Astrocyte of the hippocampus (primary cell): Measurements from ENCODE around the gene PRDM16.

Experiments used
- DNase-seq: peaks from one replicate; pipeline ENCODE4 v3.0.0; 2011; ENCODE audit warnings: low read depth, low spot score

PRDM16 gene

GRCh38 chr1:3320246-3321152, 251.5 kb downstream of the PRDM16 start:
- DNase-seq = peak; percentile 52

- DNase-seq = no peak
Measured at GRCh38 chr1:3321559-3322449, 252.8 kb downstream of the PRDM16 start.

- DNase-seq = no peak
Measured at GRCh38 chr1:3322450-3323020, 253.5 kb downstream of the PRDM16 start.

GRCh38 chr1:3323021-3323795, 254.2 kb downstream of the PRDM16 start:
- DNase-seq = peak; percentile 52

- DNase-seq = no peak
Measured at GRCh38 chr1:3323796-3324703, 255.0 kb downstream of the PRDM16 start.

GRCh38 chr1:3324704-3325535, 255.9 kb downstream of the PRDM16 start:
- no peak for DNase-seq

GRCh38 chr1:3326516-3327388, 257.7 kb downstream of the PRDM16 start:
- no peak for DNase-seq

- DNase-seq = no peak
Measured at GRCh38 chr1:3327389-3327702, 258.3 kb downstream of the PRDM16 start.

GRCh38 chr1:3327936-3328590, 259.1 kb downstream of the PRDM16 start:
- DNase-seq = no peak

- DNase-seq = no peak
Measured at GRCh38 chr1:3329640-3330281, 260.8 kb downstream of the PRDM16 start.

GRCh38 chr1:3330771-3331245, 261.8 kb downstream of the PRDM16 start:
- no peak for DNase-seq

GRCh38 chr1:3331564-3331963, 262.6 kb downstream of the PRDM16 start:
- no peak for DNase-seq

- no peak for DNase-seq
Measured at GRCh38 chr1:3332043-3332442, 263.0 kb downstream of the PRDM16 start.

GRCh38 chr1:3332662-3333061, 263.7 kb downstream of the PRDM16 start:
- no peak for DNase-seq

- no peak for DNase-seq
Measured at GRCh38 chr1:3333903-3334302, 264.9 kb downstream of the PRDM16 start.

- DNase-seq = no peak
Measured at GRCh38 chr1:3334366-3334765, 265.4 kb downstream of the PRDM16 start.
